ENCODE measurements around the gene RABGAP1L.

- TF ChIP-seq, protein P1, sequence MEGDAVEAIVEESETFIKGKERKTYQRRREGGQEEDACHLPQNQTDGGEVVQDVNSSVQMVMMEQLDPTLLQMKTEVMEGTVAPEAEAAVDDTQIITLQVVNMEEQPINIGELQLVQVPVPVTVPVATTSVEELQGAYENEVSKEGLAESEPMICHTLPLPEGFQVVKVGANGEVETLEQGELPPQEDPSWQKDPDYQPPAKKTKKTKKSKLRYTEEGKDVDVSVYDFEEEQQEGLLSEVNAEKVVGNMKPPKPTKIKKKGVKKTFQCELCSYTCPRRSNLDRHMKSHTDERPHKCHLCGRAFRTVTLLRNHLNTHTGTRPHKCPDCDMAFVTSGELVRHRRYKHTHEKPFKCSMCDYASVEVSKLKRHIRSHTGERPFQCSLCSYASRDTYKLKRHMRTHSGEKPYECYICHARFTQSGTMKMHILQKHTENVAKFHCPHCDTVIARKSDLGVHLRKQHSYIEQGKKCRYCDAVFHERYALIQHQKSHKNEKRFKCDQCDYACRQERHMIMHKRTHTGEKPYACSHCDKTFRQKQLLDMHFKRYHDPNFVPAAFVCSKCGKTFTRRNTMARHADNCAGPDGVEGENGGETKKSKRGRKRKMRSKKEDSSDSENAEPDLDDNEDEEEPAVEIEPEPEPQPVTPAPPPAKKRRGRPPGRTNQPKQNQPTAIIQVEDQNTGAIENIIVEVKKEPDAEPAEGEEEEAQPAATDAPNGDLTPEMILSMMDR (IDR thresholded peaks at IDR 0.05) = no peak
- no peak for TF ChIP-seq POLR2A (IDR thresholded peaks at IDR 0.05)
Observed at GRCh38 chr1:174157157-174157806, 2.0 kb upstream of the RABGAP1L start.

Measured in thyroid gland (tissue), 4 donors.